Measurements from ENCODE around the gene CDH5. TPM values are rescaled to one million over a fixed set of nuclear protein-coding genes. Genes with fewer than 3 reads are reported as not detected.

The CDH5 gene
- total RNA-seq, 1 experiment from 2014 or later = 0.28 TPM

DNA sequence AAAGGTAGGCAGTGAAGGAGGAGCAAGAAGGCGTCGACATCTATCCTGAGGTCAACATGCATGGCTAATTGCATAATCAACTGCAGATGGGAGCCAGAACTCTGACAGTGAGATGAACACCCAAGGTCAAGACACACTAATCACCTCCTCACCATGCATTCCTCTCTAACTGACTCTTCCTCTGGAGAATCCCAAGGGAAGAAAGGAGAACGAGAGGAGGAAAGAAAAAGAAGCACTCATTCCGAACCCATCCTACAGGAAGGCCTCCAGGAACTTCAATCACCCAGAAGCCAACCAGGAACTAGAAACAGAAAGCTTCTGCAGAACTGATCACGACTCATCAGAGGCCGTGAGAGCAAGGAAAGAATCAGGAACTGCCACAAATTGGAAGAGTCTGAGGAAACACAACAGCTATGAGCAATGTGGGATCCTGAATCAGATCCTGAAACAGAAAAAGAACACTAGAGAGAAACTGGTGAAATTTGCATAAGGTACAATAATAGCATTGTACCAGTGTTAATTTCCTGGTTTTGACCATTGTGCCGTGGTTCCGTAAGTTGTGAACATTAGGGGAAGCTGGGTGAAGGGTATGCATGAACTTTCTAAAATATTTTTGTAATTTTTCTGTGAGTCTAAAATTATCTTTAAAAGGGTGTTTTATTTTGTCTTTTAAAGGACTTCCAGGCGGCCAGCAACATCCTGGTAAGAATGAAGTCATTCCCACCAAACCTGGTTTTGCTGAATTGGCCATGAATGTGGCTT is 50.6 kb downstream of the CDH5 start:
- Mint-ChIP-seq H3K9me3 (peaks cover 27% of the 10 kb centered on the region), H3K27me3 (ENCODE audit: low read depth) (peaks cover 32% of the 10 kb centered on the region), H3K36me3 (peaks cover 7% of the 10 kb centered on the region), H3K27ac (no peak overlapping the region), H3K4me3 (no peak overlapping the region), H3K4me1 (no peaks in the 10 kb centered on the region)
- no peak for DNase-seq (ENCODE audit: low spot score)
- ChIA-PET POLR2A (no interaction called here), CTCF (interaction anchor here (0.6 to 1.3 kb wide), 3 partner anchors 8 to 27 kb away, joined by 3 to 4 read pairs (median 3); no protein-coding TSS in a partner anchor)
- no peak for TF ChIP-seq NR3C1 (CRISPR knock-in tag; conservative IDR thresholded peaks at IDR 0.05; ENCODE audit: low read depth)
- no peak for ATAC-seq

DNA sequence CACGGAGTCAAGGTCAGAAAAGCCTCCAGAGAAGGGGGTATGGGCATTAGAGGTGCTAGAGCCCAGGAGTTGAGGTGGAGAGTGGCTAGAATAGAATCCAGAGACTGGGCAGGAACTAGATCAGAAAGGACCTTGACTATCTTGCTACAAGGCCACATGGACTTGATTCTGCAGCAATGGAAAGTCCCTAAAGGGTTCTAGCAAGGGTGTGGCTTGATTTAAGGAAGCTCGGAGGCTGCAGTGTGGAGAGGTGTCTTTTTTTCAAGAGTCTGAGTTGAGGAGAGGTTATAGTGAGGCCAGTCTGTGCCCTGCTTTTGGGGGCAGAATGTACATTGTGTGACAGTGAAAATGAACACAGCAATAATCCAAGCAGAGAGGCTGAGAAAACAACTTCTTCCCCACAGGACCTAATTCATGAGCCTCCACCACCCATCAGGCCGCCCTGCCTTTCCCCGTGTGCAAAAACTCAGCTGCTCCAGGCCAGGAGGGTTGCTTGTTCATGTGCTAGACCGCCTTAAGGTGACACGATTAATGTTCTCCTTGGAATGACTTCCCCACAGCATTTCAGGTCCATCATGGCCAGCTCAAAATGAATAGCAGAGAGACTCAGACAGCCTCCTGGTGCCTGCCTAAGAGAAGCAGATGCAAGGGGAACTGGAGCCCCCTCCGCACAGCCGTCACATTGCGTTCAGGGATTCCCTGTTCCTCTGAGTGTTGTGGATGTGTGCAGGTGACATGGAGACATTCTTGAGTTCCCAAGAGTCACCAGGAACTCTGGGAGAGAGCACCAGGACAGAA is 51.9 kb downstream of the CDH5 start:
- ChIA-PET POLR2A (no interaction called here), CTCF (interaction anchor here (0.7 to 1.0 kb wide), 2 partner anchors 11 to 12 kb away, joined by 3 to 4 read pairs; no protein-coding TSS in a partner anchor)
- Mint-ChIP-seq H3K27me3 (ENCODE audit: low read depth) (peaks cover 37% of the 10 kb centered on the region), H3K9me3 (peaks cover 17% of the 10 kb centered on the region), H3K36me3 (peaks cover 7% of the 10 kb centered on the region), H3K4me1 (no peaks in the 10 kb centered on the region), H3K4me3 (no peak overlapping the region), H3K27ac (no peak overlapping the region; the same call in 1 of the 2 replicates)
- ATAC-seq = no peak
- no peak for DNase-seq (ENCODE audit: low spot score)
- no peak for TF ChIP-seq JAZF1 (CRISPR knock-in tag; IDR thresholded peaks at IDR 0.05)
- no peak for TF ChIP-seq PRRX2 (CRISPR knock-in tag; IDR thresholded peaks at IDR 0.05)
- TF ChIP-seq GABPB1 (CRISPR knock-in tag; IDR thresholded peaks at IDR 0.05) = no peak
- no peak for TF ChIP-seq TEAD1 (CRISPR knock-in tag; IDR thresholded peaks at IDR 0.05)
- TF ChIP-seq FOXK1 (CRISPR knock-in tag; IDR thresholded peaks at IDR 0.05) = no peak

- ChIA-PET POLR2A (no interaction called here), CTCF (no interaction called here)
- DNase-seq (ENCODE audit: low spot score) (no peak), ATAC-seq (peak; percentile 85)
- Mint-ChIP-seq H3K4me3 (no peak overlapping the region), H3K4me1 (no peaks in the 10 kb centered on the region), H3K36me3 (peaks cover 7% of the 10 kb centered on the region), H3K9me3 (peaks cover 17% of the 10 kb centered on the region), H3K27ac (no peak overlapping the region), H3K27me3 (ENCODE audit: low read depth) (peaks cover 49% of the 10 kb centered on the region)
- no peak for TF ChIP-seq IRF2 (CRISPR knock-in tag; IDR thresholded peaks at IDR 0.05; ENCODE audit: borderline replicate concordance, low read depth)
- TF ChIP-seq IRF1 (CRISPR knock-in tag; IDR thresholded peaks at IDR 0.05) = no peak
- no peak for TF ChIP-seq SMAD4 (CRISPR knock-in tag; IDR thresholded peaks at IDR 0.05)
- TF ChIP-seq, protein P1, sequence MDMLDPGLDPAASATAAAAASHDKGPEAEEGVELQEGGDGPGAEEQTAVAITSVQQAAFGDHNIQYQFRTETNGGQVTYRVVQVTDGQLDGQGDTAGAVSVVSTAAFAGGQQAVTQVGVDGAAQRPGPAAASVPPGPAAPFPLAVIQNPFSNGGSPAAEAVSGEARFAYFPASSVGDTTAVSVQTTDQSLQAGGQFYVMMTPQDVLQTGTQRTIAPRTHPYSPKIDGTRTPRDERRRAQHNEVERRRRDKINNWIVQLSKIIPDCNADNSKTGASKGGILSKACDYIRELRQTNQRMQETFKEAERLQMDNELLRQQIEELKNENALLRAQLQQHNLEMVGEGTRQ (CRISPR knock-in tag; IDR thresholded peaks at IDR 0.05) = peak; percentile 63
- peak; percentile 53; the same call in 1 of the 2 replicates for TF ChIP-seq ZNF121 (CRISPR knock-in tag; IDR thresholded peaks at IDR 0.05)
- TF ChIP-seq, protein P2, sequence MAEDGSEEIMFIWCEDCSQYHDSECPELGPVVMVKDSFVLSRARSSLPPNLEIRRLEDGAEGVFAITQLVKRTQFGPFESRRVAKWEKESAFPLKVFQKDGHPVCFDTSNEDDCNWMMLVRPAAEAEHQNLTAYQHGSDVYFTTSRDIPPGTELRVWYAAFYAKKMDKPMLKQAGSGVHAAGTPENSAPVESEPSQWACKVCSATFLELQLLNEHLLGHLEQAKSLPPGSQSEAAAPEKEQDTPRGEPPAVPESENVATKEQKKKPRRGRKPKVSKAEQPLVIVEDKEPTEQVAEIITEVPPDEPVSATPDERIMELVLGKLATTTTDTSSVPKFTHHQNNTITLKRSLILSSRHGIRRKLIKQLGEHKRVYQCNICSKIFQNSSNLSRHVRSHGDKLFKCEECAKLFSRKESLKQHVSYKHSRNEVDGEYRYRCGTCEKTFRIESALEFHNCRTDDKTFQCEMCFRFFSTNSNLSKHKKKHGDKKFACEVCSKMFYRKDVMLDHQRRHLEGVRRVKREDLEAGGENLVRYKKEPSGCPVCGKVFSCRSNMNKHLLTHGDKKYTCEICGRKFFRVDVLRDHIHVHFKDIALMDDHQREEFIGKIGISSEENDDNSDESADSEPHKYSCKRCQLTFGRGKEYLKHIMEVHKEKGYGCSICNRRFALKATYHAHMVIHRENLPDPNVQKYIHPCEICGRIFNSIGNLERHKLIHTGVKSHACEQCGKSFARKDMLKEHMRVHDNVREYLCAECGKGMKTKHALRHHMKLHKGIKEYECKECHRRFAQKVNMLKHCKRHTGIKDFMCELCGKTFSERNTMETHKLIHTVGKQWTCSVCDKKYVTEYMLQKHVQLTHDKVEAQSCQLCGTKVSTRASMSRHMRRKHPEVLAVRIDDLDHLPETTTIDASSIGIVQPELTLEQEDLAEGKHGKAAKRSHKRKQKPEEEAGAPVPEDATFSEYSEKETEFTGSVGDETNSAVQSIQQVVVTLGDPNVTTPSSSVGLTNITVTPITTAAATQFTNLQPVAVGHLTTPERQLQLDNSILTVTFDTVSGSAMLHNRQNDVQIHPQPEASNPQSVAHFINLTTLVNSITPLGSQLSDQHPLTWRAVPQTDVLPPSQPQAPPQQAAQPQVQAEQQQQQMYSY (CRISPR knock-in tag; IDR thresholded peaks at IDR 0.05) = 0 out of 2 replicates have a peak, but pooled peaks have one; percentile 21
These were observed 53.0 kb downstream of the CDH5 start for GRCh38 chr16:66419527-66419926.

GRCh38 chr16:66420396-66420795 is 53.9 kb downstream of the CDH5 start:
- H3K4me1 Mint-ChIP-seq = no peaks in the 10 kb centered on the region
- CTCF ChIA-PET = no interaction called here
- H3K36me3 Mint-ChIP-seq = peaks cover 7% of the 10 kb centered on the region
- ATAC-seq (no peak), DNase-seq (ENCODE audit: low spot score) (no peak)
- H3K9me3 Mint-ChIP-seq = peaks cover 17% of the 10 kb centered on the region
- no peak overlapping the region for H3K27ac Mint-ChIP-seq
- no peak overlapping the region for H3K4me3 Mint-ChIP-seq
- H3K27me3 Mint-ChIP-seq (ENCODE audit: low read depth) = peaks cover 58% of the 10 kb centered on the region
- POLR2A ChIA-PET = no interaction called here
- TF ChIP-seq GTF2I (CRISPR knock-in tag; conservative IDR thresholded peaks at IDR 0.05) = no peak
- no peak for TF ChIP-seq OVOL2 (CRISPR knock-in tag; IDR thresholded peaks at IDR 0.05; ENCODE audit: borderline replicate concordance)
- TF ChIP-seq NR3C1 (CRISPR knock-in tag; conservative IDR thresholded peaks at IDR 0.05; ENCODE audit: low read depth) = no peak
- TF ChIP-seq, protein P3, sequence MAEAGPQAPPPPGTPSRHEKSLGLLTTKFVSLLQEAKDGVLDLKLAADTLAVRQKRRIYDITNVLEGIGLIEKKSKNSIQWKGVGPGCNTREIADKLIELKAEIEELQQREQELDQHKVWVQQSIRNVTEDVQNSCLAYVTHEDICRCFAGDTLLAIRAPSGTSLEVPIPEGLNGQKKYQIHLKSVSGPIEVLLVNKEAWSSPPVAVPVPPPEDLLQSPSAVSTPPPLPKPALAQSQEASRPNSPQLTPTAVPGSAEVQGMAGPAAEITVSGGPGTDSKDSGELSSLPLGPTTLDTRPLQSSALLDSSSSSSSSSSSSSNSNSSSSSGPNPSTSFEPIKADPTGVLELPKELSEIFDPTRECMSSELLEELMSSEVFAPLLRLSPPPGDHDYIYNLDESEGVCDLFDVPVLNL (CRISPR knock-in tag; IDR thresholded peaks at IDR 0.05; ENCODE audit: borderline replicate concordance, low read depth) = no peak
- TF ChIP-seq FOXP1 (CRISPR knock-in tag; IDR thresholded peaks at IDR 0.05; ENCODE audit: borderline replicate concordance) = no peak
- TF ChIP-seq, protein P4, sequence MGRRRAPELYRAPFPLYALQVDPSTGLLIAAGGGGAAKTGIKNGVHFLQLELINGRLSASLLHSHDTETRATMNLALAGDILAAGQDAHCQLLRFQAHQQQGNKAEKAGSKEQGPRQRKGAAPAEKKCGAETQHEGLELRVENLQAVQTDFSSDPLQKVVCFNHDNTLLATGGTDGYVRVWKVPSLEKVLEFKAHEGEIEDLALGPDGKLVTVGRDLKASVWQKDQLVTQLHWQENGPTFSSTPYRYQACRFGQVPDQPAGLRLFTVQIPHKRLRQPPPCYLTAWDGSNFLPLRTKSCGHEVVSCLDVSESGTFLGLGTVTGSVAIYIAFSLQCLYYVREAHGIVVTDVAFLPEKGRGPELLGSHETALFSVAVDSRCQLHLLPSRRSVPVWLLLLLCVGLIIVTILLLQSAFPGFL (CRISPR knock-in tag; IDR thresholded peaks at IDR 0.05; ENCODE audit: borderline replicate concordance) = no peak
- no peak for TF ChIP-seq EMX1 (CRISPR knock-in tag; IDR thresholded peaks at IDR 0.05)

All from WTC11 (cell line).